Islet precursor cell (in vitro differentiated cells): ENCODE data around the gene MGAT3.
A peak's percentile ranks its signal among the peaks of the same experiment; 100 is the strongest.
"Not testable (repeated sequence)": the region's sequence is repeated elsewhere in the genome, so short reads cannot be mapped to it uniquely, and the experiment has no call there.

Experiments
- DNase-seq: peaks from one replicate; pipeline ENCODE4 v3.0.0-alpha.2; 2018

MGAT3 gene

GRCh38 chr22:39518996-39519680 is 62.3 kb downstream of the MGAT3 start:
- DNase-seq: peak; percentile 76

DNA sequence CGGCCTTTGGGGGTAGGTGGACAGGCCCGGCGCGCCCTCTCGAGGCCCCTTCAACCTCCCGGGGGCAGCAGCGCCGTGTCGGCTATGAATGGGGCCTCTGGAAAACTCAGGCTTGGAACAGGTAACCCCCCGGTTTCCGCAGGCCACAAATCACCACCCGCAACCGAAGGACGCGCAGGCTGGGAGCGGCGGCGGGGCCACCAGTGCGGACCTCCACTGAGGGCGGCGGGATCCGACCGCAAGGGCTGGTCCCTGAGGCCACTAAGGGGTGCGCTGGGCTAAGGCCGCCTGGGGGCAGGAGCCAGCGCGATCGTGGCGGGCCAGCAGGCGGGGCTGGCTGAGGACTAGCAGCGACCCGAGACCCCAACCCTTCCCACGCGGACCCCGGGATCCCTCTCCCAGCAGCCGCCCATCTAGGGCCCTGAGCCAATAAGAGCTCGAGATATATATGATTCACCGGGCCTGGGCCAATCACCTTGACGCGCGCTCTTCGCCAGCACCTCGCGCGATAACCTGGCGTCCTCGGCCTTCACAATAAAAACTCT is 62.9 kb downstream of the MGAT3 start:
- peak; percentile 99 for DNase-seq

- peak; percentile 90 for DNase-seq
Measured at GRCh38 chr22:39520226-39521105, 63.7 kb downstream of the MGAT3 start, which contains the start of gene ATF4. TSS of gene ATF4 (plus strand) at chr22:39520562. CDS start at chr22:39521446, 884 bp downstream.

DNA sequence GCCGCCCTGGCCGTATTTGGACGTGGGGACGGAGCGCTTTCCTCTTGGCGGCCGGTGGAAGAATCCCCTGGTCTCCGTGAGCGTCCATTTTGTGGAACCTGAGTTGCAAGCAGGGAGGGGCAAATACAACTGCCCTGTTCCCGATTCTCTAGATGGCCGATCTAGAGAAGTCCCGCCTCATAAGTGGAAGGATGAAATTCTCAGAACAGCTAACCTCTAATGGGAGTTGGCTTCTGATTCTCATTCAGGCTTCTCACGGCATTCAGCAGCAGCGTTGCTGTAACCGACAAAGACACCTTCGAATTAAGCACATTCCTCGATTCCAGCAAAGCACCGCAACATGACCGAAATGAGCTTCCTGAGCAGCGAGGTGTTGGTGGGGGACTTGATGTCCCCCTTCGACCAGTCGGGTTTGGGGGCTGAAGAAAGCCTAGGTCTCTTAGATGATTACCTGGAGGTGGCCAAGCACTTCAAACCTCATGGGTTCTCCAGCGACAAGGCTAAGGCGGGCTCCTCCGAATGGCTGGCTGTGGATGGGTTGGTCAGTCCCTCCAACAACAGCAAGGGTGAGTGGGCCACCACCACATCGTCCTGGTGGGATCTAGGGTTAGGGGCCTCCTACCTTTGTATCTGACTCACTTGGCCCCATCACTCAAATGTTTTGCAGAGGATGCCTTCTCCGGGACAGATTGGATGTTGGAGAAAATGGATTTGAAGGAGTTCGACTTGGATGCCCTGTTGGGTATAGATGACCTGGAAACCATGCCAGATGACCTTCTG is 64.5 kb downstream of the MGAT3 start:
- DNase-seq: not testable (repeated sequence)

GRCh38 chr22:39522091-39522490 is 65.3 kb downstream of the MGAT3 start:
- DNase-seq: not testable (repeated sequence)

GRCh38 chr22:39522567-39523300 is 65.9 kb downstream of the MGAT3 start:
- no peak for DNase-seq

DNA sequence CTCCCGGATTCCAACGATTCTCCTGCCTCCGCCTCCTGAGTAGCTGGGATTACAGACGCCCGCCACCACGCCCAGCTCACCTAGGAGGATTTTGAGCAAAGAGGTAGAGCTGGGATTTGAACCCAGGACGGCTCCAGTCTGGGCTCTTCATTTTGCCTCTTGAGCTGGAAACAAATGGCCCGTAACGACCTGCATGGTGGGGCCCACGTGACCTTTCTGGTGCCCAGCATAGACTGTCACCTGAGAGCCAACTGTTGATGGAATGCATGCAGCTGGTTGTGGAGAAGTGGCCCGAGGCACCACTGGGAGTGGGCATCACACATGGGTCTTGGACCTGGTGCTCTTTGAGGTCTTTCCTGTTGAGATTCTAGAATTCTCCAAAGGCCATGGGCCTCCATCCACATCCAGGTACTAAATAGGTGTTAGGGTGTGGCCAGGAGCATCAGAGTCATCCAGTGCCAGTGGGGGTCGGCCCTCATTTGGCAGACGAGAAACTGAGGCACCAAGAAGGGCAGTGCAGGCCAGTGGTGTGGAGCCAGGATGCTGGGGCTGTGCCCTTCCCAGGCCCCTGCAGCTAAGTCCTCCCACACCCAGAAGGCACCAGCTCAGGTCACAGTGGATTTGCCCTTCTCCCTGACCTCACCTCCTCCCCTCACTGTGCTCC is 67.4 kb downstream of the MGAT3 start:
- no peak for DNase-seq

GRCh38 chr22:39524753-39525657 is 68.2 kb downstream of the MGAT3 start:
- no peak for DNase-seq

GRCh38 chr22:39525658-39525975 is 68.8 kb downstream of the MGAT3 start:
- DNase-seq: no peak

- no peak for DNase-seq
Measured at GRCh38 chr22:39526736-39527171, 69.9 kb downstream of the MGAT3 start.

DNA sequence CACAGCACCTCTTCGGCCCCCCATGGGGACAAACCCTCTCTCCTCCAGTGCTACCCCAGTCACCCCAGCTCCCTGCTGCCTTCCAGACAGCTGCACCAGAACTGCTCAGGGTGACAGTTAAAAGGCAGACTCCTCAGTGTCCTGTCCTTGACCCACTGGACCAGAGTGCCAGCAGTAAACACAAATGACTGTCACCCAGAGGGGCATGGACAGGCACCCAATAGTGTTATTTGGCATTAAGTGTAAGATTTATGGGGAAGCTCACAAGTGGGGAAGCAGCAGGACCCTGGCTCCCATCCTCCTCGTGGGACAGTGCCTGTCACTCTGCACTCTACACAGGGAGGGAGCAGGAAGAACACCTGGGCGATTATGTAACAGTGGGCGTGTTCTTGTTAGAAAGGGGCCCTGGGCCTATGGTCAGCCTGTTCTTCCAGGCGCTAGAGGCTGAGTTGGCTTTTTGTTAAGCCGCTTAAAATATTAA is 70.7 kb downstream of the MGAT3 start:
- DNase-seq: no peak

DNA sequence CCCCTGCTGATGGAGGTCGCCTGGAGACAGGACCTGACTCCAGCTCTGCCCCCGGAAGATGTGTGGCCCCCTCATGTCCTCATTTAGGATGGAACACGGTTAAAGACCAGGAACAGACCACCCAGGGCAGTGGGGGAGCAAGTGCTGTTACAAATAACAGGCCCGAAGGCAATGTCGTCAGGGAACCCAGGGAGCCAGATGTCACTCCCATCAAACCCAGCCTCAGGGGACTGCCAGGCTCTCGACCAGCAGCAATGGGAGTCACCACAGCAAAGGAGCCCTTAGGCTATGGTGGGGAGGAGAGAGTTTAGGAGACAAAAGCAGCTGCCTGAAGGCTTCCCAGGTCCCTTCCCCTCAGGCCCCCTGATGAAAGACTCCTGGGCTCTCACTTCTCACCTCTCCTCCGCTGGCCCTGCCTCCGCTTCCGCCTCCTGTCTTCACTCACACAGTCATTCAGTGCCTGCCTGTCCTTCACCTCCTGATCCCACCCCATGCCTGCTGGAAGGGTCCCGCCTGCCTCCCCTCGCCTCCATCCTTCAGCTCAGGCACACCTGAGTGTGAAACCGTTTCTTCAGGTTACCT is 71.4 kb downstream of the MGAT3 start:
- DNase-seq: peak; percentile 84

DNA sequence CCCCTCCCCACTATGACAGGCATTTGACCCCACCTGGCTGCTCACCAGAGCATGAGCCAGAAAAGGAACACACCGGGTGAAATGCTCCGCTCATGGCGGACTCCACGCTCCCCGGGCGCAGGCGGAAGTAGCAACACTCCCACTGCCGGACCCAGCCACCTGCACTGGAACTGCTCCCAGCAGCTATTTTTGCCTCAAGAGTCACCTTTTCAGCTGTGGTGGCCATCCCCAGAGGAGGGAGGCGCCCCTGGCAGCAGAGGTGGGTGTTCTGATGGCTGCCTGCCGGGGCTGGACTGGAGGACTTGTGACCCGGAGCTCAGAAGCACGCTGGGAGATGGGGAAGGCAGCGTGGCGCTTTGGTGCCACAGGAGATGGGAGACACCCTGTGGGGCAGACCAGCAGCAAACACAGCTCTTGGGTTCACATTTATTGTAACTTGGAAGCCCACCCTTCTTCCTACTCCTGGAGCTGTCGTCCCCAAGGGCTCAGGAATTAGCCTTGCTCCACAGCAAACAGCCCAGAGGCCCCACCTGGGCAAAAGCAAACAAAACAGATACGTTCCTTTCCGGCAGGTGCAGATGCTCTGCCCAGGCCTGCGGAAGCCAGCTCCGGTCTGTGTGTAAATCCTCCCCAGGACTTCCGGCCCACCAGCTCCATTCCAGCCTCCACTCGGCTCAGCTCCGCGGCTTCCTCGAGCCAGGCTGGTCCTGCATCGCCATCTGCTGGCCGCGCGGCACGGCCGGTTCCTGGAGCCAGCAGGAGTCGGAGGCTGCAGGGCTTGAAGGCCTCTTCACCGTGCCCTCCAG is 72.1 kb downstream of the MGAT3 start:
- DNase-seq: peak; percentile 97

DNA sequence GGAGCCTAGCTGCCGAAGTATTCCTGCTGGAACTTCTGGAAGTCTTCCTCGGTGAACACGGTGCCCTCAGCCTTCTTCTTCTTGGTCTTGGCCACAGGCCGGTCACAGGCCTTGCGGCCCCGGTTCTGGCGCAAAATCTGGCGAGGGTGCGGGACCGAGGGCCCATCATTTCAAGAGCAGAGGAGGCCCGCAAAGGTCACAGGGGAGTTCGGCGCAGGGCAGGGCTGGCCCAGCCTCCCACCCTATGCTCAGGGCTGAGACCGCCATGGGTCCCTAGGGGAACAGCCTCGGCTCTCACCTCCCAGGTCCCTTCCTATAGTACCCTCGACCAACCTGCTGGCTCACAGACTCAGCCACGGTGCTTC is 72.7 kb downstream of the MGAT3 start:
- DNase-seq: no peak

DNA sequence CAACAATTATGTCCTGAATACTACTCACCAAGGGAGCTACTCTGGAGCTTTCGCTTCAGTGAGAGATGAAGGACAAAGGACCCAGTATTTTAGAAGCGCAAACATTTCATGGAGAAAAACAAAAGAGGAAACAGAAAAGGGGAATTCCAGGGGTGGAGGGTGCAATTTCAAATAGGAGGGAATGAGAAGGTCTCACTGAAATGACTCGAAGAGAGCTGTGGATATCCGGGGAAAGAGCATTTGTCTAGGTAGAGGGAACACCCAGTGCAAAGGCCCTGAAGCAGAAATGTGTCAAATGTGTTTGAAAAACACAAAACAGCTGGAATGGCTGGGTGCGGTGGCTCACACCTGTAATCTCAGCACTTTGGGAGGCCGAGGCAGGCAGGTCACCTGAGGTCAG is 73.3 kb downstream of the MGAT3 start:
- DNase-seq: no peak

GRCh38 chr22:39530692-39531331 is 74.0 kb downstream of the MGAT3 start:
- no peak for DNase-seq

GRCh38 chr22:39532215-39533073 is 75.6 kb downstream of the MGAT3 start, which contains the start of gene RPS19BP1:
TSS of gene RPS19BP1 (minus strand) at chr22:39532748. CDS start at chr22:39532738, 10 bp downstream.
- peak; percentile 100 for DNase-seq

- no peak for DNase-seq
Measured at GRCh38 chr22:39534092-39534506, 77.3 kb downstream of the MGAT3 start.
